ENCODE data around the gene EPAS1. TPM values are rescaled to one million over a fixed set of nuclear protein-coding genes. Genes with fewer than 3 reads are reported as not detected.

EPAS1 gene
- 12.3 and 18.5 TPM in 2 replicates for total RNA-seq (2014; rRNA removed; shearing (Covaris generic))

- DNase-seq (ENCODE audit: low read depth): peak; percentile 88
These were observed at the start of gene EPAS1 for GRCh38 chr2:46296840-46297545. Gene EPAS1, plus strand, starts transcription at chr2:46297407. Its CDS starts 505 bp downstream, at chr2:46297912.

GRCh38 chr2:46248171-46248570 lies 49.0 kb upstream of the EPAS1 start:
- no peak for DNase-seq (ENCODE audit: low read depth)

DNA sequence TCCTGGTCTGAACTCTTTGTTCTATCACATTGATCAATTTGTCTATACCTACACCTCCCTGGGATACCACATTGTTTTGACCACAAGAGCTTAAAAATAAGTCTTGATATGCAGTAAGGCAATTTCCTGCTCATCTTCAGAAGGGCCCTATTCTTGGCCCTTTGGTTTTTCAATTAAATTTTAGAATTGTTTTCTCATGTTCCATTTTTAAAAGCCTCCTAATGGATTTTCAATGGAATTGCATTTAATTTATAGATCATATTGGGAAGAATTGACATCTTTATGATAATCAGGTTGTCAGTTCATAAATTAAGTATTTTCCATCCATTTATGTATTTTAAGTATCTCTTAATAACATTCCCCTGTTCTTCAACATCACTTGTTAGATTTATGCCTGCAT lies 47.6 kb upstream of the EPAS1 start:
- no peak for DNase-seq (ENCODE audit: low read depth)

DNA sequence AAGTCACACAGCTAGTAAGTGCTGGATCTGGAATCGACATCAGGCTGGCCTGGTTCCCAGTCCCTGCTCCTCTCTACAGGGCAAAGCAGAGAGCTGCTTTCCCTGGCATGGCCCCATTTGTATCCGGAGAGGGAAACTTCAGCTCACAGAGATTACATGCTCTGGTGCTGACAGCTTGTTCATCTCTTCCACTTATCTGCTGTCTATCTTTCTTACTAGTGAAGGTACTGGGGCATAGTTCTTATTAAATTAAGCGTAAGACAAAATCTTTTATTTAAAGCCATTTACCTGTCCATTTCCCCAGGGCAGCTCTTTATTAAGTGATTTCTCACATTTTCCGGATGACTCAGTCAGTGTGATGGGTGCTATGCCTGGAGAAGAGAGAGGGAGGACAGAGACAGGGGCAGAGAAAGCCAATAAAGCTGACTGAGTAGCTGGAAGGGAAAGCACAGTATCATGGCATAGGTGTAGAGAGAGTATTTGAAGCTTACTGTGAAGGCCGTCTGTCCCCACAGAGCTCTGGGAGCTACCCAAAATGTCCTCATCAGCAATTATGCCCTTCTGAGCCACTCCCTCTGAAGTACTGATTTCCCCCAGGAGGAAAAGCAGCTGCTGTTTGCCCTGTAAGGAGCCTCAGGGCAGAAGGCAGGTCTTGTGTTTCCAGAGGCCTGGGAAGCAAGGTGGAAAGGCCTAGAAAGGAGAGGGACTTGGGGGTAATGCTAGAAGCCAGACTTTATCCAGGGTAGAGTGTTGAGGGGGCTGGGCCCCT lies 44.1 kb upstream of the EPAS1 start:
- no peak for DNase-seq (ENCODE audit: low read depth)

DNA sequence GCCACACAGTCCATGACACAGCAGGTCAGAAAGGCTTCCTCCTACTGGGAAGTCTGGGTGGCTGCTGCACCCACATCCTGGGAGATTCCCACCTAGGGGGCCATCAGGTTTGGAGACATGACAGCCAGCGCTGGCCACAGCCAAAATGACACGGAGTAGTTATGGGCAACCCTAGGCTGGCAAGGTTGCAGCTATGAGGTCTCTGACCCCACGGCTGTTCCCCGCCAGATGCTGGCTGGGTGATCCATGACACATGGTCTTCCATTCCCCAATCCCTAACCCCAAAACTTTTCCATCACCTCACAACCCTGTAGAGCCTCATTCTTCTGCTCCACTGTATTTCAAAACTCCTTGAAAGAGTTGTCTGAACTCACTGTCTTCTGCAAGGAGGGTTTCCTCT lies 42.7 kb upstream of the EPAS1 start:
- DNase-seq (ENCODE audit: low read depth): no peak

DNA sequence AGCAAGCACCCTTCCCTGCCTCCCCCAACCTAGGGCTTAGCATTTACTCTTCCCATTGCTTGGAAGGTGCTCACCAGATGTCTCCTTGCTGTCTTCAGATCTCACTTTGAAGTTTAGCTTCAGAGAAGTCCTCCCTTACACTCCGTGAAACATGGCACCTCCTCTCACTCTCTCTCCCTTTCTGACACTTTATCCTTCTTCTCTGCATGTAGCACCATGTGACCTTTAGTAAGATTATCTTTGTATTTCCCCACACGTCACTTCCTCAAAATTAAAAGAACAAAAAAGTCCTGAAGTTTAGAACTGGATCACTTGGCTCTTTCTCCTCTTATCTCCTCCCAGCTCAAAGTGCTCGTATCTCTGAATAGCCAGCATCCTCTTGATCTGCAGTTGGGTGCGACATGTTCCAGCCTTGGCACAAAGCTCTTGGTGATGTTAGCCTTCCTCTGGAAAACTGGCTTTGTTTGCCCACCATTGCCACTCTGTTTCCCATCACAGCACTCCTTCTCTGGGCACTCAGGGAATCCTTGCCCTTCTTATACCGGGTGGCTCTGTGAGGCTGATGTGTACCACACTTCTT lies 40.6 kb upstream of the EPAS1 start:
- no peak for DNase-seq (ENCODE audit: low read depth)

- DNase-seq (ENCODE audit: low read depth): peak; percentile 51
These were observed 39.7 kb upstream of the EPAS1 start for GRCh38 chr2:46257476-46257875.

GRCh38 chr2:46257980-46258379 lies 39.2 kb upstream of the EPAS1 start:
- no peak for DNase-seq (ENCODE audit: low read depth)

DNA sequence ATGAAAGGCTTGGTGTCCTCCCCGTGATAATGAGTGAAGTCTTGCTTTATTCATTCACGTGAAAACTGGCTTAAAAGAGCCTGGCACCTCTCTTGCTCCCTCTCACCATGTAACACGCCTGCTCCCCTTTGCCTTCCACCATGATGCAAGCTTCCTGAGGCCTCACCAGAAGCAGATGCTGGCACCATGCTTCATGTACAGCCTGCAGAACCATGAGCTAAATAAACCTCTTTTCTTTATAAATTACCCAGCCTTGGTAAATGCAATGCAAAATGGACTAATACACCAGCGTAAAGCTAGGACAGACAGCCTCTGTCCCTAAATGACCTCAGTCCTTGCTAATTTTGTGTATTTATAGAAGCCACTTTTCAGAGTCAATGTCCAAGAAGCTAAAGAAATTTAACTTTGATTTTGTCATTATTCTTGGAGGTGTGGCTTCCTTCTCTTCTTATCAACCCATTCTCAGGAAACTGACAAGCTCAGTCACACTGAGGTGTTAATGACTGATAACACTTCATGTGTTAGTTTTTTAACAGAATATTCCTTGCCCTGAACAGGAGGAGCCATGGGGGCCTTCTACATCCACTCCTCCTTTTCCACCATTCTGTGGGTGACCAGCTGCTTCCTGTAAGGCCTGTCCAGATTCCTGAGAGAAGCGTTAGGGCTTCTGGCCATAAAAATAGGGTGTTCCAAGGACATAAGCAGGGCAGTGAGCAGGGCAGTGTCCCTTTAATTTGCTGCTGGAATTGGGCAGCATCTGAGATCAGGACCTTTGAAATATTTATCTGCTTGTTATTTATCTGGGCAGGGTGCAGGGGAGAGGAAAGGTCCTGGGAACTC lies 38.0 kb upstream of the EPAS1 start:
- no peak for DNase-seq (ENCODE audit: low read depth)

- no peak for DNase-seq (ENCODE audit: low read depth)
These were observed 37.4 kb upstream of the EPAS1 start for GRCh38 chr2:46259777-46260168.

DNA sequence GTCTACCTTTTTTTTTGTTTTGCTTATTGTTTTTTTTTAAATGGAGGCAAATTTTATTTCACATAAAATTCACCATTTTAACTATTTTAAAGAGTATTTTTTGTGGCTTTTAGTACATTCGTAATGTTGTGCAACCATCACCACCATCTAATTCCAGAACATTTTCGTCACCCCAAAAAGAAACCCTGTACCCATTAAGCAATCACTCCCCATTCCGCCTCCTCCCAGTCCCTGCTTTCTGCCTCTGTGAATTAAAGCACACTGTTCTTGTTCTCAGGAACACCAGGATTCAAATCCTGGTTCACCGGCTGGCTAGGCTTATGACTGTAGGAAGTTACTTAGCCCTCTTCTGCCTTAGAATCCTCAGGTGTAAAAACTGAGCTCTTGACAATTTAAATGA lies 36.9 kb upstream of the EPAS1 start:
- no peak for DNase-seq (ENCODE audit: low read depth)

GRCh38 chr2:46262248-46262938 lies 34.8 kb upstream of the EPAS1 start:
- no peak for DNase-seq (ENCODE audit: low read depth)

DNA sequence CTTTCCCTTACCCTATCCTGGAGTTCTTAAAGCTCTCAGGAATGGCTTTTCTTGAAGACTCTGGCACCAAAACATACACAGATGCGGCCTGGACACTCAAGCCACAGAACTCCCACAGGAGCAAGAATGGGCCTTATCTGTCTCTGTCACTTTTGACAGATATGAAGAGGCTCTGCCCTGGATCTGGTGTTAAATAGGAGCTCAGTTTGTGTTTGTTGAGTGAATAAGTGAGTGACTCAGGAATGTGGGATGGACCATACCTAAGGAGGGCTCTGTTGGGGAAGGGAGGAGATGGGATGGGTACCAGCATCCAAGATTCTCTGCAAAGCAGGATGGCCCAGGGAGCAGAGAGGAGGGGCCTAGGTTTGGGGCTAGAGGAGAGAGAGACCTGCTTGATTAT lies 33.9 kb upstream of the EPAS1 start:
- DNase-seq (ENCODE audit: low read depth): no peak

DNA sequence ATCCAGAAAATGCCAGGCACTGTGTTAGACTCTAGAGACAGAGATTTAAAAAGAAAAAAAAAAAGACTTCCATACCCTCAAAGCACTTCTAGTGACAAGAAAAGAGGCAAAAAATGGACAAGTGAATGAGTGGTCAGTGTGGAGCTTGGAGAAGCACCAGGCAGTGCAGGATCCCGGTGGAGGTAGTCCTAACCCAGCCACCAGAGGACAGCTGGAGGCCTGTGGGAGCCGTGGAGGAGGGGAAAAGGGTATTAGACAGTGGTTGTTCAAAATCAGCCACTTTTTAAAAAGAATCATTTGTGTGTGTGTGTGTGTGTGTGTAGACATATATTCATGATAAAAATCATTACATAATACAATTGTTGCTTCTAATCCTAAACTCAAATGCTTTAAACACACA lies 32.8 kb upstream of the EPAS1 start:
- no peak for DNase-seq (ENCODE audit: low read depth)

DNA sequence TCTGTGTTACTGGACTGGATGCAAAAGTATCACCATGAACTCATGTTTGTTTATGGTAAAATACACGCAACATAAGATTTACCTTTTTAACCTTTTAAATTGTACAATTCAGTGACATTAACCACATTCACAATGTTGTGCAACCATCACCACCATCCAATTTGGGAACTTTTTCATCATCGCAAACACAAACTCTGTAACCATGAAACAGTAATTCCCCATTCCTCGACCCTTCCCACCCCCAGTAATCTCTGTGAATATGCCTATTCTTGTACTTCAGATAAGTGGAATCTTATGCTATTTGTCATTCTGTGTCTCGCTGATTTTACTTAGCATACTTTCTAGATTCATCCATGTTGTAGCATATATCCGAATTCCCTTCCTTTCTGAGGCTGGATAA lies 31.1 kb upstream of the EPAS1 start:
- DNase-seq (ENCODE audit: low read depth): no peak

DNA sequence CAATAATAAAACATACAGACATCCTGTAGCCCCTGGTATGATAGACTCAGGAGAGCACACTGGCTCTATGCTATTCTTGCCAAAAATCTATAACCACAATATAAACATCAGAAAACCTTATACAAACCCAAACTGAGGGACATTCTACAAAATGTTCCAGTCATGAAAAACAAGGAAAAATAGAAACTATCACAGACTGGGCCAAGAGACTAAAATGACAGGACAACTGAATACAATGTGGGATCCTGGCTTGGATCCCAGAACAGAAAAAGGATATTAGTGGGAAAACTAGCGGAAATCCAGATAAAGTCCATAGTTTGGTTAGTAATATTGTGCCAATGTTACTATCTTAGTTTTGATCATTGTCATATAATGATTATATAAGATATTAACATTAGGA lies 29.6 kb upstream of the EPAS1 start:
- DNase-seq (ENCODE audit: low read depth): no peak

DNA sequence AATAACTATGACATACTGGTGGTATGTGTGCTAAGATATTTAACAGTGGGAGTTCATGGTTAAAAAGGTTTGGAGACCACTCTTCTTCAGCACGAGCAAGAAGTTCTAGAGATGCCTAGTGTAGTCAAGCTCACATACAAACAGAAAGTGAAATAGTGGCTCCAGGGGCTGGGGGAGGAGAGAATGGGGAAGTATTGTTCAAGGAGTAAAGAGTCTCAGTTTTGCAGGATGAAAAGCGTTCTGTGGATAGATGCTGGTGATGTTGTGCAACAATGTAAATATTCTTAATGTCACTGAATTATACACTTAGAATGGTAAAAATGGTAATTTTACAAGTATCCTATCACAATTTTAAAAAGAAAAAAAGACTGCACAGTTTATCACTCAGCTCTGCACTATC lies 29.0 kb upstream of the EPAS1 start:
- peak; percentile 40 for DNase-seq (ENCODE audit: low read depth)

DNA sequence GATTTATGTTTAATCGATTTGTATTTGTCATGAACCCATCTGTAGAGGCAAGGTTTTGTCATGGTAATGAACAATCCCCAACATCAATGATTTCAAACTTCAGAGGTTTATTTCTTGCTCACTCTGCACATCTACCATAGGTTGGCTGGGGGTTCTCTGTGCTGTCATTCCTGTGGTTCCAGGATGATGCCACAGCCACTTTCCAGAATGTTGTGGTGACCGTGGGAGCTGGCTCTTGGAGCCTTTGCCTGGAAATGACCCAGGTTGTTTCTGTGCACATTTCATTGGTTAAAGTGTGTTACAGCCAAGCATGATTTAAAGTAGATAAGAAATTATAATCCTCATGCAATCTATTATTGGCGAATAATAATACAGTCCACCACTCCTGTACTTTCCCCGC lies 28.2 kb upstream of the EPAS1 start:
- DNase-seq (ENCODE audit: low read depth): peak; percentile 85

- DNase-seq (ENCODE audit: low read depth): peak; percentile 88
These were observed 27.5 kb upstream of the EPAS1 start for GRCh38 chr2:46269544-46270273.

GRCh38 chr2:46270384-46270783 lies 26.8 kb upstream of the EPAS1 start:
- DNase-seq (ENCODE audit: low read depth): peak; percentile 37
